ENCODE data around the gene DHX36.

DNA sequence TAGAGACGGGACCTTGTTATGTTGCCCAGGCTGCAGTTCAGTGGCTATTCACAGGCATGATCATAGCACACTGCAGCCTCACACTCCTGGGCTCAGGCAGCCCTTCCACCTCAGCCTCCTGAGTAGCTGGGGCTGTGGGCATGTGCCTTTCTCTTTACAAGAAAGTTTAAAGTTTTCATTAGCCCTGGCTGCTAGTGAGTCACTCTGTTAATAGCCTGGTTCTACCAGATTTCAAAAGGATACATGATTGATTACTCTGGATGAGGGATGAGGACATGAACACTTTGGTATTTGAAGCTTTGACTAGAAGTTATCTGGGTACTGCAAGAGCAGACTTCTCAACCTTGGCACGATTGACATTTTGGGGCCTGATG, 95.1 kb downstream of the DHX36 start:
- TF ChIP-seq, protein P1, sequence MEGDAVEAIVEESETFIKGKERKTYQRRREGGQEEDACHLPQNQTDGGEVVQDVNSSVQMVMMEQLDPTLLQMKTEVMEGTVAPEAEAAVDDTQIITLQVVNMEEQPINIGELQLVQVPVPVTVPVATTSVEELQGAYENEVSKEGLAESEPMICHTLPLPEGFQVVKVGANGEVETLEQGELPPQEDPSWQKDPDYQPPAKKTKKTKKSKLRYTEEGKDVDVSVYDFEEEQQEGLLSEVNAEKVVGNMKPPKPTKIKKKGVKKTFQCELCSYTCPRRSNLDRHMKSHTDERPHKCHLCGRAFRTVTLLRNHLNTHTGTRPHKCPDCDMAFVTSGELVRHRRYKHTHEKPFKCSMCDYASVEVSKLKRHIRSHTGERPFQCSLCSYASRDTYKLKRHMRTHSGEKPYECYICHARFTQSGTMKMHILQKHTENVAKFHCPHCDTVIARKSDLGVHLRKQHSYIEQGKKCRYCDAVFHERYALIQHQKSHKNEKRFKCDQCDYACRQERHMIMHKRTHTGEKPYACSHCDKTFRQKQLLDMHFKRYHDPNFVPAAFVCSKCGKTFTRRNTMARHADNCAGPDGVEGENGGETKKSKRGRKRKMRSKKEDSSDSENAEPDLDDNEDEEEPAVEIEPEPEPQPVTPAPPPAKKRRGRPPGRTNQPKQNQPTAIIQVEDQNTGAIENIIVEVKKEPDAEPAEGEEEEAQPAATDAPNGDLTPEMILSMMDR (IDR thresholded peaks at IDR 0.05): no peak
- no peak for TF ChIP-seq POLR2AphosphoS5 (IDR thresholded peaks at IDR 0.05)

Data from breast epithelium (tissue), 3 donors.